T-helper 2 cell treated with Interferon-gamma antibody and Interleukin-4, amounts not matched to agents 100 ng/mL and 5 ng/mL, for 36 hours (primary cell): ENCODE measurements around the gene TNFSF8. TPM values are rescaled to one million over a fixed set of nuclear protein-coding genes. Genes with fewer than 3 reads are reported as not detected.

ENCODE experiments used
- intact Hi-C: fragments of 100-400 bp; cut with micrococcal nuclease; formaldehyde crosslinking; loops from one replicate; pipeline ENCODE4 v1.15.1; 2023
- total RNA-seq: library from RNA; stranded (reverse); gene quantifications from 2 replicates; pipeline ENCODE4 v1.2.3, GENCODE V29; 2022

TNFSF8 gene
- total RNA-seq, 1 donor from 2014 or later, result 51.1 TPM

- intact Hi-C loops, result loop anchor here (1.0 to 10.0 kb wide), 6 partner anchors 11 to 524 kb away; partner anchors contain the start of genes AKNA and TNFSF8
These were observed 21.5 kb downstream of the TNFSF8 start for GRCh38 chr9:114908805-114909448.

- intact Hi-C loops, result loop anchor here (1.0 to 10.0 kb wide), 6 partner anchors 10 to 523 kb away; partner anchors contain the start of genes AKNA and TNFSF8
These were observed 22.2 kb downstream of the TNFSF8 start for GRCh38 chr9:114908104-114908622.

- intact Hi-C loops, result loop anchor here (1.0 to 10.0 kb wide), 3 partner anchors 48 to 522 kb away; partner anchors contain the start of gene AKNA
These were observed 23.3 kb downstream of the TNFSF8 start for GRCh38 chr9:114906922-114907571.

- intact Hi-C loops, result loop anchor here (10.0 kb wide), 2 partner anchors 49 to 521 kb away; partner anchors contain the start of gene AKNA
These were observed 25.0 kb downstream of the TNFSF8 start for GRCh38 chr9:114905170-114905940.

GRCh38 chr9:114902786-114903524 is 27.4 kb downstream of the TNFSF8 start:
- intact Hi-C loops, result loop anchor here (5.0 to 10.0 kb wide), 3 partner anchors 52 to 518 kb away; partner anchors contain the start of genes AKNA and TNFSF15

GRCh38 chr9:114900942-114901802 is 29.2 kb downstream of the TNFSF8 start:
- intact Hi-C loops, result loop anchor here (5.0 to 10.0 kb wide), 3 partner anchors 54 to 516 kb away; partner anchors contain the start of genes AKNA and TNFSF15

GRCh38 chr9:114899995-114900394 is 30.4 kb downstream of the TNFSF8 start:
- intact Hi-C loops, result loop anchor here (5.0 to 10.0 kb wide), 3 partner anchors 55 to 515 kb away; partner anchors contain the start of genes AKNA and TNFSF15

- intact Hi-C loops, result no loop called here
These were observed 30.9 kb downstream of the TNFSF8 start for GRCh38 chr9:114899461-114899860.

GRCh38 chr9:114898741-114899140 is 31.6 kb downstream of the TNFSF8 start:
- intact Hi-C loops, result loop anchor here (1.0 kb wide), 1 partner anchor 10 kb away; no protein-coding TSS in a partner anchor

GRCh38 chr9:114897196-114897595 is 33.2 kb downstream of the TNFSF8 start:
- intact Hi-C loops, result no loop called here

GRCh38 chr9:114896344-114896743 is 34.0 kb downstream of the TNFSF8 start:
- intact Hi-C loops, result no loop called here

GRCh38 chr9:114895521-114895991 is 34.8 kb downstream of the TNFSF8 start:
- intact Hi-C loops, result no loop called here

GRCh38 chr9:114894609-114895433 is 35.6 kb downstream of the TNFSF8 start:
- intact Hi-C loops, result loop anchor here (5.0 kb wide), 2 partner anchors 32 to 43 kb away; no protein-coding TSS in a partner anchor

- intact Hi-C loops, result loop anchor here (5.0 kb wide), 2 partner anchors 33 to 42 kb away; no protein-coding TSS in a partner anchor
These were observed 36.2 kb downstream of the TNFSF8 start for GRCh38 chr9:114894206-114894605.

- intact Hi-C loops, result loop anchor here (5.0 kb wide), 2 partner anchors 34 to 41 kb away; no protein-coding TSS in a partner anchor
These were observed 37.0 kb downstream of the TNFSF8 start for GRCh38 chr9:114893221-114894010.

- intact Hi-C loops, result loop anchor here (5.0 kb wide), 2 partner anchors 37 to 38 kb away; no protein-coding TSS in a partner anchor
These were observed 40.6 kb downstream of the TNFSF8 start for GRCh38 chr9:114889802-114890224.

- intact Hi-C loops, result no loop called here
These were observed 41.8 kb downstream of the TNFSF8 start for GRCh38 chr9:114888607-114889006.
